Activated CD4-positive, alpha-beta T cell treated with anti-CD3 and anti-CD28 coated beads, Interleukin-2, amount 10 ng/mL, durations not matched to agents 7 days and 5 days (primary cell): ENCODE results near the gene PSMC6. TPM values are rescaled to one million over a fixed set of nuclear protein-coding genes. Genes with fewer than 3 reads are reported as not detected.
A peak's percentile ranks its signal among the peaks of the same experiment; 100 is the strongest.
"Not testable (repeated sequence)": the region's sequence is repeated elsewhere in the genome, so short reads cannot be mapped to it uniquely, and the experiment has no call there.

Experiments
- CTCF ChIA-PET: fragments of 350-600 bp; sonication (Branson Sonifier 250); formaldehyde crosslinking; loops from one replicate; lab custom pipeline; 2021; ENCODE audit warnings: antibody characterized with exemption; lab: Charles Lee
- POLR2A ChIA-PET: fragments of 350-600 bp; sonication (Branson Sonifier 250); formaldehyde crosslinking; loops from one replicate; lab custom pipeline; 2021; ENCODE audit warnings: antibody characterized with exemption; lab: Charles Lee
- DNase-seq: peaks from one replicate; pipeline ENCODE4 v3.0.0-alpha.2; 2020
- H3K27ac Mint-ChIP-seq: one replicate; pipeline ENCODE4 v1.8.0; 2021; ENCODE audit warnings: mild to moderate bottlenecking, moderate library complexity, mixed read lengths
- H3K27me3 Mint-ChIP-seq: one replicate; pipeline ENCODE4 v1.8.0; 2021; ENCODE audit warnings: mixed read lengths
- H3K36me3 Mint-ChIP-seq: one replicate; pipeline ENCODE4 v1.8.0; 2021; ENCODE audit warnings: low read depth, mixed read lengths
- H3K4me1 Mint-ChIP-seq: one replicate; pipeline ENCODE4 v1.8.0; 2021; ENCODE audit warnings: mixed read lengths
- H3K4me3 Mint-ChIP-seq: one replicate; pipeline ENCODE4 v1.8.0; 2021; ENCODE audit warnings: mild to moderate bottlenecking, moderate library complexity, mixed read lengths
- H3K9me3 Mint-ChIP-seq: one replicate; pipeline ENCODE4 v1.8.0; 2021; ENCODE audit warnings: mixed read lengths
- total RNA-seq, 2 experiments: library from RNA; stranded (reverse); gene quantifications; one replicate each; pipeline ENCODE4 v1.2.3, GENCODE V29; 2021

Gene PSMC6
- total RNA-seq, 2 experiments from 2014 or later: 75.4 to 85.5 TPM

- H3K9me3 Mint-ChIP-seq: no peaks in the 10 kb centered on the region
Observed at GRCh38 chr14:52694761-52695480, 12.1 kb upstream of the PSMC6 start.

GRCh38 chr14:52695481-52696091 is 11.4 kb upstream of the PSMC6 start, which contains the start of gene ERO1A:
TSS of gene ERO1A (minus strand) at chr14:52695558. CDS start at chr14:52695481, 77 bp downstream.
- ChIA-PET POLR2A (no interaction called here), CTCF (interaction anchor here (0.9 to 1.3 kb wide), 3 partner anchors 16 to 79 kb away, joined by 3 to 4 read pairs (median 4); no protein-coding TSS in a partner anchor)
- H3K4me3 Mint-ChIP-seq: peak within 1 kb of the TSS; percentile 93
- H3K27ac Mint-ChIP-seq: peak within 1 kb of the TSS; percentile 98
- peaks cover 40% of the 10 kb centered on the region for H3K4me1 Mint-ChIP-seq
- no peaks in the 10 kb centered on the region for H3K27me3 Mint-ChIP-seq
- peak; percentile 65 for DNase-seq
- H3K36me3 Mint-ChIP-seq: peaks cover 25% of the 10 kb centered on the region
- H3K9me3 Mint-ChIP-seq: no peaks in the 10 kb centered on the region

More at GRCh38 chr14:52694761-52695480, 12.1 kb upstream of the PSMC6 start:
- Mint-ChIP-seq H3K4me1 (peaks cover 44% of the 10 kb centered on the region), H3K27ac (peak overlapping the region; percentile 98), H3K27me3 (no peaks in the 10 kb centered on the region), H3K4me3 (peak overlapping the region; percentile 93), H3K36me3 (peaks cover 29% of the 10 kb centered on the region)
- POLR2A ChIA-PET: no interaction called here
- CTCF ChIA-PET: interaction anchor here (1.3 kb wide), 1 partner anchor 17 kb away, joined by 4 read pairs; no protein-coding TSS in a partner anchor
- DNase-seq: peak; percentile 83

- Mint-ChIP-seq H3K27me3 (no peaks in the 10 kb centered on the region), H3K9me3 (no peaks in the 10 kb centered on the region), H3K4me1 (peaks cover 8% of the 10 kb centered on the region), H3K36me3 (no peaks in the 10 kb centered on the region), H3K4me3 (no peak overlapping the region), H3K27ac (no peak overlapping the region)
- DNase-seq: no peak
- ChIA-PET POLR2A (no interaction called here), CTCF (interaction anchor here (0.7 to 1.1 kb wide), 2 partner anchors 28 to 261 kb away, joined by 3 read pairs; no protein-coding TSS in a partner anchor)
Observed at GRCh38 chr14:52700701-52701172, 6.3 kb upstream of the PSMC6 start.

GRCh38 chr14:52701223-52701622 is 5.8 kb upstream of the PSMC6 start:
- no peaks in the 10 kb centered on the region for H3K36me3 Mint-ChIP-seq
- H3K27me3 Mint-ChIP-seq: no peaks in the 10 kb centered on the region
- POLR2A ChIA-PET: no interaction called here
- CTCF ChIA-PET: interaction anchor here (0.7 kb wide), 1 partner anchor 261 kb away, joined by 3 read pairs; no protein-coding TSS in a partner anchor
- H3K27ac Mint-ChIP-seq: no peak overlapping the region
- DNase-seq: no peak
- no peak overlapping the region for H3K4me3 Mint-ChIP-seq
- no peaks in the 10 kb centered on the region for H3K9me3 Mint-ChIP-seq
- peaks cover 11% of the 10 kb centered on the region for H3K4me1 Mint-ChIP-seq

- DNase-seq: no peak
- no peak overlapping the region for H3K4me3 Mint-ChIP-seq
- no peaks in the 10 kb centered on the region for H3K27me3 Mint-ChIP-seq
- peaks cover 8% of the 10 kb centered on the region for H3K36me3 Mint-ChIP-seq
- CTCF ChIA-PET: no interaction called here
- POLR2A ChIA-PET: no interaction called here
- no peaks in the 10 kb centered on the region for H3K9me3 Mint-ChIP-seq
- H3K4me1 Mint-ChIP-seq: peaks cover 19% of the 10 kb centered on the region
- H3K27ac Mint-ChIP-seq: no peak overlapping the region
Observed at GRCh38 chr14:52703225-52703624, 3.8 kb upstream of the PSMC6 start.

- no peak overlapping the region for H3K4me3 Mint-ChIP-seq
- no peaks in the 10 kb centered on the region for H3K27me3 Mint-ChIP-seq
- ChIA-PET CTCF (no interaction called here), POLR2A (interaction anchor here (0.7 kb wide), 1 partner anchor 24 kb away, joined by 3 read pairs; no protein-coding TSS in a partner anchor)
- DNase-seq: no peak
- no peaks in the 10 kb centered on the region for H3K9me3 Mint-ChIP-seq
- peaks cover 24% of the 10 kb centered on the region for H3K4me1 Mint-ChIP-seq
- H3K27ac Mint-ChIP-seq: no peak overlapping the region
- H3K36me3 Mint-ChIP-seq: peaks cover 13% of the 10 kb centered on the region
Observed at GRCh38 chr14:52703664-52704063, 3.3 kb upstream of the PSMC6 start.

- H3K4me3 Mint-ChIP-seq: peak overlapping the region; percentile 97
- H3K27ac Mint-ChIP-seq: peak overlapping the region; percentile 95
- POLR2A ChIA-PET: no interaction called here
- H3K9me3 Mint-ChIP-seq: no peaks in the 10 kb centered on the region
- DNase-seq: peak; percentile 40
- H3K36me3 Mint-ChIP-seq: peaks cover 33% of the 10 kb centered on the region
- no peaks in the 10 kb centered on the region for H3K27me3 Mint-ChIP-seq
- H3K4me1 Mint-ChIP-seq: peaks cover 41% of the 10 kb centered on the region
- CTCF ChIA-PET: interaction anchor here (1.2 kb wide), 1 partner anchor 9 kb away, joined by 5 read pairs; no protein-coding TSS in a partner anchor
Observed at GRCh38 chr14:52706286-52706685, 714 bp upstream of the PSMC6 start.

- H3K27ac Mint-ChIP-seq: no peak overlapping the region
- no peak for DNase-seq
- H3K4me3 Mint-ChIP-seq: no peak overlapping the region
- ChIA-PET POLR2A (no interaction called here), CTCF (interaction anchor here (1.3 to 1.6 kb wide), 3 partner anchors 9 to 16 kb away, joined by 4 to 6 read pairs (median 5); partner anchors contain the start of gene ERO1A)
- no peaks in the 10 kb centered on the region for H3K27me3 Mint-ChIP-seq
- peaks cover 71% of the 10 kb centered on the region for H3K36me3 Mint-ChIP-seq
- no peaks in the 10 kb centered on the region for H3K9me3 Mint-ChIP-seq
- peaks cover 34% of the 10 kb centered on the region for H3K4me1 Mint-ChIP-seq
Observed at GRCh38 chr14:52711666-52712065, 4.7 kb downstream of the PSMC6 start.

- ChIA-PET POLR2A (no interaction called here), CTCF (interaction anchor here (1.0 kb wide), 1 partner anchor 24 kb away, joined by 3 read pairs; no protein-coding TSS in a partner anchor)
- peaks cover 63% of the 10 kb centered on the region for H3K36me3 Mint-ChIP-seq
- no peaks in the 10 kb centered on the region for H3K9me3 Mint-ChIP-seq
- no peak overlapping the region for H3K4me3 Mint-ChIP-seq
- no peak for DNase-seq
- no peaks in the 10 kb centered on the region for H3K27me3 Mint-ChIP-seq
- no peak overlapping the region for H3K27ac Mint-ChIP-seq
- H3K4me1 Mint-ChIP-seq: peaks cover 6% of the 10 kb centered on the region
Observed at GRCh38 chr14:52716155-52716554, 9.2 kb downstream of the PSMC6 start.

GRCh38 chr14:52723514-52724359 is 16.7 kb downstream of the PSMC6 start:
- no peak overlapping the region for H3K27ac Mint-ChIP-seq
- H3K27me3 Mint-ChIP-seq: no peaks in the 10 kb centered on the region
- no peaks in the 10 kb centered on the region for H3K9me3 Mint-ChIP-seq
- H3K4me1 Mint-ChIP-seq: peaks cover 16% of the 10 kb centered on the region
- ChIA-PET CTCF (interaction anchor here (0.6 to 1.5 kb wide), 5 partner anchors 12 to 66 kb away, joined by 3 to 6 read pairs (median 3); no protein-coding TSS in a partner anchor), POLR2A (no interaction called here)
- H3K4me3 Mint-ChIP-seq: no peak overlapping the region
- DNase-seq: no peak
- peaks cover 53% of the 10 kb centered on the region for H3K36me3 Mint-ChIP-seq

- H3K9me3 Mint-ChIP-seq: no peaks in the 10 kb centered on the region
- ChIA-PET CTCF (interaction anchor here (0.6 to 1.4 kb wide), 3 partner anchors 15 to 67 kb away, joined by 3 read pairs; no protein-coding TSS in a partner anchor), POLR2A (no interaction called here)
- H3K4me3 Mint-ChIP-seq: no peak overlapping the region
- H3K27me3 Mint-ChIP-seq: no peaks in the 10 kb centered on the region
- peaks cover 50% of the 10 kb centered on the region for H3K36me3 Mint-ChIP-seq
- DNase-seq: no peak
- H3K4me1 Mint-ChIP-seq: peaks cover 18% of the 10 kb centered on the region
- no peak overlapping the region for H3K27ac Mint-ChIP-seq
Observed at GRCh38 chr14:52724360-52724644, 17.3 kb downstream of the PSMC6 start.

GRCh38 chr14:52727509-52727908 is 20.5 kb downstream of the PSMC6 start:
- peaks cover 21% of the 10 kb centered on the region for H3K4me1 Mint-ChIP-seq
- POLR2A ChIA-PET, H3K27me3 Mint-ChIP-seq, H3K27ac Mint-ChIP-seq, DNase-seq, H3K4me3 Mint-ChIP-seq, H3K9me3 Mint-ChIP-seq: not testable (repeated sequence)
- CTCF ChIA-PET: interaction anchor here (1.0 kb wide), 1 partner anchor 20 kb away, joined by 3 read pairs; the partner anchor contains the start of gene PSMC6
- H3K36me3 Mint-ChIP-seq: peaks cover 47% of the 10 kb centered on the region
